MG63 (cell line): ENCODE measurements around the gene NUDT4. TPM values are rescaled to one million over a fixed set of nuclear protein-coding genes. Genes with fewer than 3 reads are reported as not detected.
"Not testable (repeated sequence)": the region's sequence is repeated elsewhere in the genome, so short reads cannot be mapped to it uniquely, and the experiment has no call there.

Experiments
- DNase-seq: peaks from one replicate; pipeline ENCODE4 v3.0.0-alpha.2; 2020
- H3K27me3 ChIP-seq: fragments of 250-450 bp; sonication (Bioruptor Pico); 2 replicates; pipeline ENCODE4 v1.5.1; 2020; ENCODE audit warnings: mild to moderate bottlenecking, moderate library complexity
- H3K36me3 ChIP-seq: fragments of 250-450 bp; sonication (Bioruptor Pico); 2 replicates; pipeline ENCODE4 v1.5.1; 2020; ENCODE audit warnings: mild to moderate bottlenecking, moderate library complexity
- H3K4me3 ChIP-seq: fragments of 250-450 bp; sonication (Bioruptor Pico); 2 replicates; pipeline ENCODE4 v1.5.1; 2020; ENCODE audit warnings: mild to moderate bottlenecking, moderate library complexity
- H3K9me3 ChIP-seq: fragments of 250-450 bp; sonication (Bioruptor Pico); 2 replicates; pipeline ENCODE4 v1.5.1; 2020; ENCODE audit warnings: mild to moderate bottlenecking, moderate library complexity
- total RNA-seq: library from RNA; depleted of rRNA; stranded (reverse); fragments of >200 nt; shearing (Covaris generic); gene quantifications from 2 replicates; pipeline ENCODE4 v1.2.3, GENCODE V29; 2014; ENCODE audit warnings: low replicate concordance

The NUDT4 gene
- total RNA-seq, 1 experiment from 2014 or later: 45.9 TPM

DNA sequence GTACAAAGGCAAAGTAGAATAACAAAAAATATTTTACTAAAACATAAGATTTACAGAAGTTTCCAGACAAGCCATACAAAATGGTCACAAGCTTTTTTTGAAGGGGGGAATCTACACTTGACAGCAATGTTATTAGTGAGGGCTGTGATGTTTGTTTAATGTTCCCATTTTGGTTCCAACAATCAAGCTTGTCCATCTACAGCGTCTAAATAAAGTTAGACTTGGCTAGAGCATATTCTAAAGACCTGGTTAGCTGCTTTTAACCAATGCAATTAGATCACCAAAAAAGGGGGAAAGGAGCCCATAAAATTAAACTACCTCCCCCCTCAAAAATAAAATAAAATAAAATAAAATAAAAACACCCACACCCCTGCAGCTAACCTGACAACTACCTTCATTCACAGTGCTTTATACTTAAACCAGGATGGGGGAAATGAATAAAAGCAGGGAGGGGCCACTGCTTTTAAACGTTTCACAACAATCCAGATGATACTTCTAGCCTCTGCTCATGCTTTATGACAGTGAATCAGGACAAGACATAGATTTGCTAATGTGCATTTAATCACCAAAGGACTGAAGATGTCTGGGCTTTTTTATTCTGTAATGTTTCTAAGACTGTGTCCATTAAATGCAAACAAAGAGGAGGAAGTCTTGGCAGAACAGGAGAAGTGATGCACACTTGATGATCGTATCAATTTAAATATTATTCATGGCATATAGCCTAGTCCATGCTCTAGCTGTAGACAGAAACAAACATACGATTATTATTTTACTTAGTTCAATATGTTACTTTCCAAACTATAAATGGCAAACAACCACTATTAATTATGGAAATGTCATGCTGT, 31.8 kb downstream of the NUDT4 start:
- peaks cover 60% of the 10 kb centered on the region for H3K36me3 ChIP-seq
- not testable (repeated sequence) for H3K4me3 ChIP-seq, H3K27me3 ChIP-seq, H3K9me3 ChIP-seq, DNase-seq

DNA sequence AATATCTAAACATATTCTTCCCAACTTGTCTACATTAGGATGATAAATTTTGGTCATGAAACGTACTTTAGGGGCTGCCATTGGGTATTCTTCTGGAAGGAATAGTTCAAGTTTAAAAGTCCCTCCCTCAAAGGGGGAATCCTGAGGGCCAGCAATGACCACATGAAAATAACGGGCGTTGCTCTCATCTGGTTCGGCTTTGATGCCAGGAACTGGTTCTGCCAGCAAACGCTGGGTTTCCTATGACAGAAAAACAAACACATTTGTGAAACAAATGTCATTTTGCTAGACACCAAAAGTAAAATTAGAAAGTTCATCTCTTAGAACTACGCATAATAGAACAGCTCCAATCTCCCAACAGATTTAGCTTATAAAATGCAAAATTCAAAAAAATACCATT, 33.3 kb downstream of the NUDT4 start:
- not testable (repeated sequence) for DNase-seq, H3K9me3 ChIP-seq, H3K27me3 ChIP-seq

DNA sequence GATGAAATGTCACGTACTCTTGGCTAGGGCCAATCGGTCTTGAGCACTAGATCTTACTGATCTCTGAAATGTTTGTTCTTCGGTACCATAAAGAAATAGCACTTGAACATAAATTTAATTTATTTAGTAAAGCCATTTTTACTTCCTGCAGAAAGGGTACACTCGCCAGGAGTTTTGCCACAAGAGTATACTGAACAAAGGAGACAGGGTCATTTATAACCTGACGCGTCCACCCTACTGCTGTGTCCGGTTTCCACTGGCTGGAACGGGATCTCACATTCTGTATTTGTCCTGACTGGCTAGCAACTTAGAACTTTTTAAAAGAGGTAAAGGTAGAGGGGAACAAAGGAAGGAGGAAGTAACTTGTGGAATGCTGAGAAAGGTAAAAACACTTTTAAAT, 34.7 kb downstream of the NUDT4 start:
- DNase-seq, H3K4me3 ChIP-seq, H3K27me3 ChIP-seq, H3K9me3 ChIP-seq: not testable (repeated sequence)
- peaks cover 38% of the 10 kb centered on the region for H3K36me3 ChIP-seq

More for the DNA sequence above, 33.3 kb downstream of the NUDT4 start:
- H3K36me3 ChIP-seq: peaks cover 50% of the 10 kb centered on the region
- H3K4me3 ChIP-seq: not testable (repeated sequence)

DNA sequence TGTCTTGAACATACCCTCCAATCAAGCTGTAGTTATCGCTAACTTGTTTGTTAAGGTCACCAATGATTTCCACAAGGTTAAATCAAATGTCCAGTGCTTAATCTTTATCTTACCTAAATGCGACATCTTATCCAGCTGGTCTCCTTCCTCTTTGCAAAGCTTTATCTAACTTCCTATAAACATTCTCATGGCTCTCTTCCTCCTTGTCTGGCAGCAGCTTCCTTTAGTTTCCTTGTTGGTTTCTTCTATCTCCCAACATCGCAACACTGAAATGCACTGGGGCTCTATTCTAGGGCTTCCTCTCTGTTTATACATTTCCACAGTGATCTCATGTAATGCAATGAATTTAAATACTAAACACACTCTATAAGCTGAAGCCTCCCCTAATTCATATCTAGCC, 35.3 kb downstream of the NUDT4 start:
- Histone ChIP-seq H3K36me3 (peaks cover 32% of the 10 kb centered on the region), H3K27me3 (no peaks in the 10 kb centered on the region), H3K9me3 (no peaks in the 10 kb centered on the region), H3K4me3 (no peak overlapping the region)
- no peak for DNase-seq

DNA sequence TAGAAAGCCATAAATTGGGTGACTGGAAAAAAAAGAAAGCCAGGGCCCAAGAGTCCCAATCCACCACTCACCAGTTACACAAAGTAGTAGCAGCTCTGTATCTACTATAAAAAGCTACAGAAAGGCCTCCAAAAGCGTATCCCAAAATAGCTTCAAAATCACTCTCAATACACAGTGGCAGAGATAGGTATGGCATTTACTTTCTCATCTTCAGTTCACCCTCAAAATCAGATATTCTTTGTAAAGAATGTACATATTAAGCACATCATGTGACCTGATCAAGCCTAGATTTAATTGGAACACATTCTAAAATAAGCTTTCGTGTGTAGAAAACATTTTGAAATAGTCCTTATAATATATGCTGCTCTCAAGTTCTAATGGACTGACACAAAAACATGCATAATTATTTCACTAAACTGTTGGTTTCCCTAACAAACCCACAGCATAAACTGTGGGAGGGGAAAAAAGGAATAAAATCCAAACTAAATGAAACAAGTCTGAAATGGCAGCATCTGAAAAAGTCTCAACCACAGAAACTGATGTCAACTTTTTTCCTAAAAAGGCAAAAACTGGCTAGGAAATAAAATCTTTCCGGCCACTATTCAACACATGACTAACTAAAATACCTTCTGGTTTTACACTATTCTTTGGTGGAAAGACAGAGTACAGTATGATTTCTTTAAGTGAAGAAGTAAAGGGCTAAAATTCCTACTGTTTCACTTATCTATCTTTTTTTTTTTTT, 38.2 kb downstream of the NUDT4 start:
- H3K27me3 ChIP-seq: no peaks in the 10 kb centered on the region
- peaks cover 4% of the 10 kb centered on the region for H3K36me3 ChIP-seq
- DNase-seq: no peak
- no peak overlapping the region for H3K4me3 ChIP-seq
- H3K9me3 ChIP-seq: no peaks in the 10 kb centered on the region

DNA sequence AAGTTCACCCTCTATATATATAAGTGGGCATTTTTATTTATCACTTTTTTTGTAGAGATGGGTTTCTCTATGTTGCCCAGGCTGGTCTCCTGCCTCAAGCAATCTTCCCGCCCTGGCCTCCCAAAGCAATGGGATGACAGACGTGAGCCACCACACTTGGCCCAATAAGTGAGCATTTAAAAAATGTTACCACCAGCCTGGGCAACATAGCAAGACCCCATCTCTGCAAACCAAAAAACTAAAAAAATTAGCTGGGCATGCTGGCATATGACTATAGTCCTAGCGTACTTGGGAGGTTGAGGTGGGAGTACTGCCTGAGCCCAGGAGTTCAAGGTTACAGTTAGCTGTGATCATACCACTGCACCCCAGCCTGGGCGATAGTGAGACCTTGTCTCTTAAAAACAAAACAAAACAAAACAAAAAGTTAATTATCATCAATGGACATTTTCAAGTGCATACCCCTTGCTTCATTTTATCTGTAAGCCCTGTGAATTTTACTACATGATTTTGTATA, 40.3 kb downstream of the NUDT4 start:
- DNase-seq: no peak
- no peaks in the 10 kb centered on the region for H3K9me3 ChIP-seq

GRCh38 chr12:93419388-93420034, 41.8 kb downstream of the NUDT4 start:
- Histone ChIP-seq H3K27me3 (no peaks in the 10 kb centered on the region), H3K36me3 (peaks cover 5% of the 10 kb centered on the region; the same call in 1 of the 2 replicates), H3K4me3 (no peak overlapping the region), H3K9me3 (no peaks in the 10 kb centered on the region)
- no peak for DNase-seq

More for the DNA sequence above, 40.3 kb downstream of the NUDT4 start:
- Histone ChIP-seq H3K27me3 (no peaks in the 10 kb centered on the region), H3K36me3 (peaks cover 2% of the 10 kb centered on the region), H3K4me3 (no peak overlapping the region)

DNA sequence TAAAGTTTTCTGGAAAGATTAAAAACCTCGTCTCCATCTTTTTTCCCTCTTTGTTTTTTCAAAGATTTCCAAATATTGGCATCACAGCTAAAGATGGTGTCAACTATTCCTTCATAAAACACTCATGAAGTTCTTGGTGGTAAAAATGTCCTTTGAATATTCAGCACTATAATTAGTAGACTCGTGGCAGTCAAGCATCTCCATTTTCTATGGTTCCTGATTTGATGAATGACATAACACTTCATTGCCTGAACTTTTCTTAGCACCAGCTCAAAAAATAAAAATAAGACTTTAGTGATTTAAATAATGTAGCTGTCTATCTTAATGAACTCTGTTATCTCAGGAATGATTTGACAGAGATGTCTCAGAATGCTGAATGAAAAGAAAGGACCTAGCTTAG, 44.3 kb downstream of the NUDT4 start:
- DNase-seq: no peak
- peaks cover 8% of the 10 kb centered on the region; the same call in 1 of the 2 replicates for H3K36me3 ChIP-seq
- H3K9me3 ChIP-seq: no peaks in the 10 kb centered on the region
- H3K27me3 ChIP-seq: no peaks in the 10 kb centered on the region
- no peak overlapping the region for H3K4me3 ChIP-seq

DNA sequence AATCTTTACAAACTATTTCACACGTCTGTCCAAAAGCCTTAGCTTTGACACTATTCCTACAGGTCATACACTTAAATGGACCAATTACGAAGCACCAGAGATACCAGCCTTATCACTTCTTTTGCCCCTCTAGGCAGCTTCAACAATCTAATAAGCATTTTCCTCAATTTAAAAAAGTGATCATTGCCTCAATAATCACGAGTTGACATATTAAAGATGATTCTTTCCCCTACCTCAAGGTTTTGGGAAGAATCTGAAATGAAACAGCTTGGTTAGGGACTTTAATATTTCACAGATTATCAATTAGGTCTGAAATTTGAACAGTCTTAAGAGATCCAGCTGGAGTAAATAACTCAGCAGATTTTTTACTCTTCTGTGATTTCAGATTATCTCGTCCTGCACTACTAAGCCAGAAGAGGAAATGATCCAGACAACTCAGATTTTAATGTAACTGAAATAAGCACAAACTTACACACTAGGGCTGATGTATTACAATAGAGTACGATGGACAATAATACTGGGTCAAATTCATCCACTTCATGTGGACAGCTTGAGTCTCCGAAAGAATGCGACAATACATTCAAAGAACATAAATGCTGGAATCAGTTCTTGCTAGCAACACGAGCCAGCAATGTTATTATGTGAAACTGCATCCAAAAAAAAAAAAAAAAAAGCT, 48.1 kb downstream of the NUDT4 start:
- Histone ChIP-seq H3K9me3 (no peaks in the 10 kb centered on the region), H3K36me3 (peaks cover 8% of the 10 kb centered on the region; the same call in 1 of the 2 replicates), H3K4me3 (no peak overlapping the region), H3K27me3 (no peaks in the 10 kb centered on the region)
- DNase-seq: no peak

DNA sequence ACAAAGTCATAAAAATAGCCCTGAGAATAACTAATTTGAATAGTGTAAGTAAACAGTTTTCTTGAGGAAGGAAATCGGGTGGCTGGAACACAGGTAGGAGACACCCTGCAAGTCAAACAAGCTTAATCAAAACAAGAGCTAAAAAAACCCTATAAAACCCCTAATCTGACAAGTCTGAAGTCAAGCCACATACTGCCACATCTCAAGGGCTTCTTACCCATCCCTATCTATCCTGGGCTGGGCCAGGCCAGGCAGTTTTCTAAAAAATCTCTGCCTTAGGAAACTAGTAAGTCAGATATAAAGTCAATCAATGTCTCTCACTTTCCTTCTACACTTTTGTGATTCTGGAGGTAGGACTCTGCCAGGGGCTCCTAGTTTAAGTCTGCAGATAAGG, 48.7 kb downstream of the NUDT4 start:
- no peaks in the 10 kb centered on the region for H3K27me3 ChIP-seq
- DNase-seq: no peak
- peaks cover 8% of the 10 kb centered on the region; the same call in 1 of the 2 replicates for H3K36me3 ChIP-seq
- H3K4me3 ChIP-seq: no peak overlapping the region
- no peaks in the 10 kb centered on the region for H3K9me3 ChIP-seq

- no peak for DNase-seq
- no peaks in the 10 kb centered on the region for H3K9me3 ChIP-seq
- no peaks in the 10 kb centered on the region for H3K27me3 ChIP-seq
- peaks cover 6% of the 10 kb centered on the region; the same call in 1 of the 2 replicates for H3K36me3 ChIP-seq
- H3K4me3 ChIP-seq: no peak overlapping the region
These were observed 50.2 kb downstream of the NUDT4 start for GRCh38 chr12:93427779-93428564.

GRCh38 chr12:93429448-93429847, 51.7 kb downstream of the NUDT4 start:
- H3K4me3 ChIP-seq: no peak overlapping the region
- H3K9me3 ChIP-seq: no peaks in the 10 kb centered on the region
- H3K27me3 ChIP-seq: no peaks in the 10 kb centered on the region
- peaks cover 3% of the 10 kb centered on the region; the same call in 1 of the 2 replicates for H3K36me3 ChIP-seq
- DNase-seq: no peak

- no peaks in the 10 kb centered on the region for H3K9me3 ChIP-seq
- no peak overlapping the region for H3K4me3 ChIP-seq
- no peak for DNase-seq
- no peaks in the 10 kb centered on the region for H3K27me3 ChIP-seq
- H3K36me3 ChIP-seq: peaks cover 3% of the 10 kb centered on the region; the same call in 1 of the 2 replicates
These were observed 52.1 kb downstream of the NUDT4 start for GRCh38 chr12:93429852-93430251.

GRCh38 chr12:93430280-93430679, 52.6 kb downstream of the NUDT4 start:
- DNase-seq: no peak
- Histone ChIP-seq H3K36me3 (peaks cover 3% of the 10 kb centered on the region; the same call in 1 of the 2 replicates), H3K4me3 (no peak overlapping the region), H3K9me3 (no peaks in the 10 kb centered on the region), H3K27me3 (no peaks in the 10 kb centered on the region)

- not testable (repeated sequence) for H3K36me3 ChIP-seq, H3K9me3 ChIP-seq, DNase-seq, H3K4me3 ChIP-seq, H3K27me3 ChIP-seq
These were observed 54.3 kb downstream of the NUDT4 start for GRCh38 chr12:93432031-93432430.
